Panc1 (cell line): ENCODE measurements around the gene TTLL7. TPM values are rescaled to one million over a fixed set of nuclear protein-coding genes. Genes with fewer than 3 reads are reported as not detected.

Source experiments
- ATAC-seq: fragments of 200-7000 bp; cut with Tn5 transposase; 2 replicates; pipeline ENCODE4 v1.9.1; 2020; ENCODE audit warnings: mild to moderate bottlenecking, moderate library complexity
- BruUV-seq: library from RNA; stranded (reverse); fragments of 400-500 nt; replicated peaks from 2 replicates; lab custom pipeline; 2021; lab: Mats Ljungman, UMichigan
- CTCF ChIA-PET: fragments of 300-600 bp; sonication (Branson Sonifier 250); formaldehyde crosslinking; loops from one replicate; lab custom pipeline; 2022; ENCODE audit warnings: antibody characterized with exemption; lab: Charles Lee
- POLR2A ChIA-PET: fragments of 300-600 bp; sonication (Branson Sonifier 250); formaldehyde crosslinking; loops from one replicate; lab custom pipeline; 2022; ENCODE audit warnings: antibody characterized with exemption; lab: Charles Lee
- DNase-seq: peaks from one replicate; pipeline ENCODE4 v3.0.0-alpha.2; 2010; ENCODE audit warnings: low read depth, low spot score
- H3K27ac ChIP-seq: 2 replicates; pipeline ENCODE4 v1.5.1; 2011; ENCODE audit warnings: mild to moderate bottlenecking, low read length, inconsistent platforms
- H3K27me3 ChIP-seq: fragments of 200-500 bp; sonication (Bioruptor generic); 2 replicates; pipeline ENCODE4 v1.6.0; 2014; ENCODE audit warnings: low read length, inconsistent platforms; ENCODE audit not compliant: control insufficient read depth, insufficient read depth
- H3K36me3 ChIP-seq: fragments of 200-500 bp; sonication (Bioruptor generic); 2 replicates; pipeline ENCODE4 v1.5.1; 2014; ENCODE audit warnings: inconsistent platforms, mild to moderate bottlenecking, low read length, moderate library complexity; ENCODE audit not compliant: control insufficient read depth, insufficient read depth
- H3K4me1 ChIP-seq: 2 replicates; pipeline ENCODE4 v1.5.1; 2011; ENCODE audit warnings: inconsistent platforms, mild to moderate bottlenecking, low read length, moderate library complexity; ENCODE audit not compliant: control insufficient read depth, insufficient read depth
- H3K4me3 ChIP-seq, 2 experiments: 2 replicates each; pipeline ENCODE4 v1.5.1; 2011 to 2012; ENCODE audit warnings: low read depth in 2 of 2, low read length in 2 of 2, mild to moderate bottlenecking in 2 of 2, inconsistent platforms in 1 of 2, moderate library complexity in 1 of 2
- H3K9me3 ChIP-seq: fragments of 200-500 bp; sonication (Bioruptor generic); 2 replicates; pipeline ENCODE4 v1.5.1; 2014; ENCODE audit warnings: low read depth, mild to moderate bottlenecking, inconsistent platforms, low read length, moderate library complexity; ENCODE audit not compliant: control insufficient read depth, insufficient read depth
- POLR2AphosphoS5 ChIP-seq: IDR thresholded peaks from 2 replicates; pipeline ENCODE4 v1.6.1; 2012; ENCODE audit warnings: mild to moderate bottlenecking, low read depth, low read length, moderate library complexity
- SIN3A ChIP-seq: IDR thresholded peaks from 2 replicates; pipeline ENCODE4 v1.6.1; 2012; ENCODE audit warnings: low read depth, mild to moderate bottlenecking, low read length, moderate library complexity, borderline replicate concordance; ENCODE audit not compliant: insufficient read depth
- TCF7L2 ChIP-seq: IDR thresholded peaks from 2 replicates; pipeline ENCODE4 v1.6.1; 2011; ENCODE audit warnings: mild to moderate bottlenecking, low read depth, low read length, inconsistent platforms
- in situ Hi-C: cut with HindIII; loops from 2 replicates; pipeline ENCODE4 v1.10.0; 2016; ENCODE audit warnings: low sequenced_read_pairs, low pct_unique_long_range_greater_than_20kb
- intact Hi-C: fragments of 100-400 bp; cut with micrococcal nuclease; formaldehyde crosslinking; loops from one replicate; pipeline ENCODE4 v1.10.0; 2022; ENCODE audit not compliant: unreplicated experiment
- total RNA-seq: library from RNA; stranded (reverse); gene quantifications from one replicate; pipeline ENCODE4 v1.2.1, GENCODE V29; 2021; ENCODE audit not compliant: unreplicated experiment
- TF ChIP-seq, protein P1 (sequence below): fragments of 450-650 bp; IDR thresholded peaks from 2 replicates; pipeline ENCODE4 v1.5.1; 2017; ENCODE audit warnings: mild to moderate bottlenecking
- TF ChIP-seq, protein P2 (sequence below), 2 experiments: IDR thresholded peaks; 2 replicates each; pipeline ENCODE4 v1.6.1; 2011 to 2012; ENCODE audit warnings: low read depth in 2 of 2, control low read depth in 1 of 2, low read length in 1 of 2, mild to moderate bottlenecking in 1 of 2, moderate library complexity in 1 of 2; ENCODE audit not compliant: insufficient read depth in 1 of 2

TTLL7 gene
- total RNA-seq, 1 experiment from 2014 or later, result 31.4 TPM

DNA sequence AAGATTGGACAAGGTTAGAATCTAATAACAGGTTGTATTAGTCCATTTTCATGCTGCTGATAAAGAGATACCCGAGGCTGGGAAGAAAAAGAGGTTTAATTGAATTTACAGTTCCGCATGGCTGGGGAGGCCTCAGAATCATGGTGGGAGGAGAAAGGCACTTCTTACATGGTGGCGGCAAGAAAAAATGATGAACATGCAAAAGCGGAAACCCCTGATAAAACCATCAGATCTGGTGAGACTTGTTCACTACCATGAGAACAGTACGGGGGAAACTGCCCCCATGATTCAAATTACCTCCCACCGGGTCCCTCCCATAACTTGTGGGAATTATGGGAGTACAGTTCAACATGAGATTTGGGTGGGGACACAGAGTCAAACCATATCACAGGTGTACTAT, 22.9 kb upstream of the TTLL7 start:
- no peaks in the 10 kb centered on the region; the same call in 1 of the 2 replicates for H3K9me3 ChIP-seq
- ChIA-PET CTCF (no interaction called here), POLR2A (interaction anchor here (0.7 kb wide), 1 partner anchor 59 kb away, joined by 3 read pairs; no protein-coding TSS in a partner anchor)
- no peak overlapping the region for H3K27ac ChIP-seq
- H3K27me3 ChIP-seq, result peaks cover 19% of the 10 kb centered on the region; the same call in 1 of the 2 replicates
- TF ChIP-seq, protein P1, sequence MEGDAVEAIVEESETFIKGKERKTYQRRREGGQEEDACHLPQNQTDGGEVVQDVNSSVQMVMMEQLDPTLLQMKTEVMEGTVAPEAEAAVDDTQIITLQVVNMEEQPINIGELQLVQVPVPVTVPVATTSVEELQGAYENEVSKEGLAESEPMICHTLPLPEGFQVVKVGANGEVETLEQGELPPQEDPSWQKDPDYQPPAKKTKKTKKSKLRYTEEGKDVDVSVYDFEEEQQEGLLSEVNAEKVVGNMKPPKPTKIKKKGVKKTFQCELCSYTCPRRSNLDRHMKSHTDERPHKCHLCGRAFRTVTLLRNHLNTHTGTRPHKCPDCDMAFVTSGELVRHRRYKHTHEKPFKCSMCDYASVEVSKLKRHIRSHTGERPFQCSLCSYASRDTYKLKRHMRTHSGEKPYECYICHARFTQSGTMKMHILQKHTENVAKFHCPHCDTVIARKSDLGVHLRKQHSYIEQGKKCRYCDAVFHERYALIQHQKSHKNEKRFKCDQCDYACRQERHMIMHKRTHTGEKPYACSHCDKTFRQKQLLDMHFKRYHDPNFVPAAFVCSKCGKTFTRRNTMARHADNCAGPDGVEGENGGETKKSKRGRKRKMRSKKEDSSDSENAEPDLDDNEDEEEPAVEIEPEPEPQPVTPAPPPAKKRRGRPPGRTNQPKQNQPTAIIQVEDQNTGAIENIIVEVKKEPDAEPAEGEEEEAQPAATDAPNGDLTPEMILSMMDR, result no peak
- intact Hi-C loops, result no loop called here
- H3K36me3 ChIP-seq, result no peaks in the 10 kb centered on the region
- BruUV-seq, result no TSS peak
- H3K4me1 ChIP-seq, result no peaks in the 10 kb centered on the region
- DNase-seq, result no peak
- H3K4me3 ChIP-seq, result no peak overlapping the region
- in situ Hi-C loops, result no loop called here
- no peak for ATAC-seq

DNA sequence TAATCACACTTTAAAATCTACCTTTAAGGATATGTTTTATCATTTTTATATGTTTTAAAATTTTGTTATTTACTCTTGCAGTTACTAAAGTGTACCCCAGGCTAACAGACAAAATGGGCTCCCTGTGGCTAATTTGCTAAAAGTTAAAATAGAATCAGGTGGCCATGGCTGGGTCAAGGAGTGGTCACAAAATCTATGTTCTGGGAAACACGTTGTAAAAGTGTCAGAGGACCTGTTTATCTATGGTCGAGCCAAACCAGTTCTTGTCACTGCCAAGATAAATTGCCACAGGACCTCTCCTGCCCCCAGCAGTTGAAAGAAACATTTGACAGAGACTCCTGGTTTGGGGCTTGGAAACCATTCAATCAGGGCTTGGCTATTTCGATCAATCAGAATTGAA, 21.2 kb upstream of the TTLL7 start:
- TF ChIP-seq TCF7L2, result no peak
- no peak for TF ChIP-seq SIN3A
- no peak for TF ChIP-seq POLR2AphosphoS5
- Histone ChIP-seq H3K4me1 (no peaks in the 10 kb centered on the region), H3K9me3 (no peaks in the 10 kb centered on the region; the same call in 1 of the 2 replicates), H3K4me3 (no peak overlapping the region), H3K27ac (no peak overlapping the region), H3K27me3 (peaks cover 4% of the 10 kb centered on the region; the same call in 1 of the 2 replicates), H3K36me3 (no peaks in the 10 kb centered on the region)
- in situ Hi-C loops (no loop called here), intact Hi-C loops (no loop called here)
- POLR2A ChIA-PET, result no interaction called here
- no TSS peak for BruUV-seq
- DNase-seq, result no peak
- no peak for ATAC-seq
- CTCF ChIA-PET, result no interaction called here

DNA sequence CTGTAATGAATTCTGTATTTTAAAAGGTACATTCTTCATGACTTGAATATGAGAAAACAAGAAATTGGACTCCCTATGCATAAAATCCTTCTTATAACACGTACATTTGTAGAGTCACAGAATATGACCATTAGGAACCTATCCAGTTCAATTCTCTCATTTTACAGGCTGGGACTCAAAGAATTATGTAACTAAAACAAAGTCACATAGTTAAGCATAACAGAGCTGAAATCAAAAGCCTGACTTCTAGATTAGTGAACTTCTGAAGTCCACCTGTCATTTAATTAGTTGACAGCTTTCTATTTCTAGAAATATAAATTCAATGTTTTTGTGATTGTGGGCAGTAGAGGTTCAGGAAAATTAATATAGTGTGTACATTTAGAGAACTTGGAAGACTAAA, 20.3 kb upstream of the TTLL7 start:
- CTCF ChIA-PET, result no interaction called here

More for the DNA sequence above, 20.3 kb upstream of the TTLL7 start:
- POLR2A ChIA-PET, result no interaction called here
- 0 out of 2 replicates have a peak, but pooled peaks cover 2% of the 10 kb centered on the region for H3K27me3 ChIP-seq
- intact Hi-C loops (no loop called here), in situ Hi-C loops (no loop called here)
- H3K9me3 ChIP-seq, result no peaks in the 10 kb centered on the region; the same call in 1 of the 2 replicates
- DNase-seq (no peak), ATAC-seq (no peak)
- no TSS peak for BruUV-seq
- TF ChIP-seq, protein P2, sequence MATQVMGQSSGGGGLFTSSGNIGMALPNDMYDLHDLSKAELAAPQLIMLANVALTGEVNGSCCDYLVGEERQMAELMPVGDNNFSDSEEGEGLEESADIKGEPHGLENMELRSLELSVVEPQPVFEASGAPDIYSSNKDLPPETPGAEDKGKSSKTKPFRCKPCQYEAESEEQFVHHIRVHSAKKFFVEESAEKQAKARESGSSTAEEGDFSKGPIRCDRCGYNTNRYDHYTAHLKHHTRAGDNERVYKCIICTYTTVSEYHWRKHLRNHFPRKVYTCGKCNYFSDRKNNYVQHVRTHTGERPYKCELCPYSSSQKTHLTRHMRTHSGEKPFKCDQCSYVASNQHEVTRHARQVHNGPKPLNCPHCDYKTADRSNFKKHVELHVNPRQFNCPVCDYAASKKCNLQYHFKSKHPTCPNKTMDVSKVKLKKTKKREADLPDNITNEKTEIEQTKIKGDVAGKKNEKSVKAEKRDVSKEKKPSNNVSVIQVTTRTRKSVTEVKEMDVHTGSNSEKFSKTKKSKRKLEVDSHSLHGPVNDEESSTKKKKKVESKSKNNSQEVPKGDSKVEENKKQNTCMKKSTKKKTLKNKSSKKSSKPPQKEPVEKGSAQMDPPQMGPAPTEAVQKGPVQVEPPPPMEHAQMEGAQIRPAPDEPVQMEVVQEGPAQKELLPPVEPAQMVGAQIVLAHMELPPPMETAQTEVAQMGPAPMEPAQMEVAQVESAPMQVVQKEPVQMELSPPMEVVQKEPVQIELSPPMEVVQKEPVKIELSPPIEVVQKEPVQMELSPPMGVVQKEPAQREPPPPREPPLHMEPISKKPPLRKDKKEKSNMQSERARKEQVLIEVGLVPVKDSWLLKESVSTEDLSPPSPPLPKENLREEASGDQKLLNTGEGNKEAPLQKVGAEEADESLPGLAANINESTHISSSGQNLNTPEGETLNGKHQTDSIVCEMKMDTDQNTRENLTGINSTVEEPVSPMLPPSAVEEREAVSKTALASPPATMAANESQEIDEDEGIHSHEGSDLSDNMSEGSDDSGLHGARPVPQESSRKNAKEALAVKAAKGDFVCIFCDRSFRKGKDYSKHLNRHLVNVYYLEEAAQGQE (IDR thresholded peaks at IDR 0.05; ENCODE audit: insufficient read depth in 1 of 2, low read depth in 2 of 2, low read length in 1 of 2), result no peak
- TF ChIP-seq POLR2AphosphoS5, result no peak
- TF ChIP-seq, protein P1, result no peak
- TF ChIP-seq SIN3A, result no peak
- TF ChIP-seq TCF7L2, result no peak
- no peaks in the 10 kb centered on the region for H3K36me3 ChIP-seq
- H3K4me1 ChIP-seq, result no peaks in the 10 kb centered on the region
- no peak overlapping the region for H3K4me3 ChIP-seq
- H3K27ac ChIP-seq, result no peak overlapping the region
